Type B pancreatic cell (in vitro differentiated cells): ENCODE data around the gene SEMA5A. TPM values are rescaled to one million over a fixed set of nuclear protein-coding genes. Genes with fewer than 3 reads are reported as not detected.

Experiments
- DNase-seq: peaks from one replicate; pipeline ENCODE4 v3.0.0; 2021; ENCODE audit warnings: mixed read lengths; ENCODE audit not compliant: unreplicated experiment; ENCODE audit errors: extremely low spot score
- H3K27ac Mint-ChIP-seq: 2 replicates; pipeline ENCODE4 v1.8.0; 2021; ENCODE audit warnings: mild to moderate bottlenecking, mixed read lengths
- H3K27me3 Mint-ChIP-seq: 2 replicates; pipeline ENCODE4 v1.8.0; 2021; ENCODE audit warnings: mixed read lengths
- H3K36me3 Mint-ChIP-seq: 2 replicates; pipeline ENCODE4 v1.8.0; 2021; ENCODE audit warnings: mixed read lengths
- H3K4me1 Mint-ChIP-seq: one replicate; pipeline ENCODE4 v1.8.0; 2021; ENCODE audit warnings: mixed read lengths; ENCODE audit not compliant: unreplicated experiment
- H3K4me3 Mint-ChIP-seq: 2 replicates; pipeline ENCODE4 v1.8.0; 2021; ENCODE audit warnings: mild to moderate bottlenecking, mixed read lengths
- H3K9me3 Mint-ChIP-seq: 2 replicates; pipeline ENCODE4 v1.8.0; 2021; ENCODE audit warnings: mixed read lengths
- total RNA-seq: library from RNA; stranded (reverse); gene quantifications from 2 replicates; pipeline ENCODE4 v1.2.1, GENCODE V29; 2021; ENCODE audit warnings: low replicate concordance
- TF ChIP-seq, protein P1 (sequence below): fragments of 200-600 bp; sonication (generic); conservative IDR thresholded peaks from 2 replicates; pipeline ENCODE4 v1.5.0; 2021; ENCODE audit warnings: antibody characterized with exemption, mild to moderate bottlenecking

Gene SEMA5A
- total RNA-seq, 1 donor from 2014 or later = 92.9 TPM

DNA sequence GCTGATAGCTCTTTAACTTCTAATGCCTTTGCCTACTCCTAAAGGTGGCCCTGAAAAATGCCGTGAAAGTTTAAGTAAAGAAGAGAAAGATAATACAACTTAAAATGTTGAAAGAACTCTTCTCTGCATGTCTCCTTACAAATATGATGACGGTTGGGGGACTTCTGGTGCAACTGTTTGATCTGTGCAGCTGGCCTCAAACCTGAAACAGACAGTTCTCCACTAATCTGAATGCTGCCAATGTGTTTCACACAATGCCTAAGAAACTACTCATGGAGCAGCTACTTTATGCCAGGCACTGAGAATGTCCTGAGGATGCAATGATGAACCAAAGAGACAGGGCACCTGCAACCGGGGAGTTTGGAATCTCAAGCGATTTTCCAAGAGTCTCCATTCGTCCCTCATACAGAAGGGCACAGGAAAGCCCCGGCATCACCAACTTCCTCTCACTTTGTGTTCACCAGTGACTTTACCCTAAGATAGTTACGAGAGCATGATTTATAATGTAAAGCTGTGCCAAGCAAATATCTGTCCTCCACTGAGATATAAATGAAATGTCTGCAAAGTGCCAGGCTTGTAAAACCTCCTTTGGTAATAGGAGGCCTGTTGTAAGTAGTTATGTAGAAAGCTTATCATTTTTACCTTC is 455.4 kb downstream of the SEMA5A start:
- H3K4me1 Mint-ChIP-seq = peaks cover 10% of the 10 kb centered on the region
- DNase-seq = no peak
- TF ChIP-seq, protein P1, sequence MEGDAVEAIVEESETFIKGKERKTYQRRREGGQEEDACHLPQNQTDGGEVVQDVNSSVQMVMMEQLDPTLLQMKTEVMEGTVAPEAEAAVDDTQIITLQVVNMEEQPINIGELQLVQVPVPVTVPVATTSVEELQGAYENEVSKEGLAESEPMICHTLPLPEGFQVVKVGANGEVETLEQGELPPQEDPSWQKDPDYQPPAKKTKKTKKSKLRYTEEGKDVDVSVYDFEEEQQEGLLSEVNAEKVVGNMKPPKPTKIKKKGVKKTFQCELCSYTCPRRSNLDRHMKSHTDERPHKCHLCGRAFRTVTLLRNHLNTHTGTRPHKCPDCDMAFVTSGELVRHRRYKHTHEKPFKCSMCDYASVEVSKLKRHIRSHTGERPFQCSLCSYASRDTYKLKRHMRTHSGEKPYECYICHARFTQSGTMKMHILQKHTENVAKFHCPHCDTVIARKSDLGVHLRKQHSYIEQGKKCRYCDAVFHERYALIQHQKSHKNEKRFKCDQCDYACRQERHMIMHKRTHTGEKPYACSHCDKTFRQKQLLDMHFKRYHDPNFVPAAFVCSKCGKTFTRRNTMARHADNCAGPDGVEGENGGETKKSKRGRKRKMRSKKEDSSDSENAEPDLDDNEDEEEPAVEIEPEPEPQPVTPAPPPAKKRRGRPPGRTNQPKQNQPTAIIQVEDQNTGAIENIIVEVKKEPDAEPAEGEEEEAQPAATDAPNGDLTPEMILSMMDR = no peak
- H3K9me3 Mint-ChIP-seq = peaks cover 5% of the 10 kb centered on the region
- H3K4me3 Mint-ChIP-seq = no peak overlapping the region
- H3K36me3 Mint-ChIP-seq = peaks cover 27% of the 10 kb centered on the region
- no peaks in the 10 kb centered on the region for H3K27me3 Mint-ChIP-seq
- no peak overlapping the region for H3K27ac Mint-ChIP-seq

DNA sequence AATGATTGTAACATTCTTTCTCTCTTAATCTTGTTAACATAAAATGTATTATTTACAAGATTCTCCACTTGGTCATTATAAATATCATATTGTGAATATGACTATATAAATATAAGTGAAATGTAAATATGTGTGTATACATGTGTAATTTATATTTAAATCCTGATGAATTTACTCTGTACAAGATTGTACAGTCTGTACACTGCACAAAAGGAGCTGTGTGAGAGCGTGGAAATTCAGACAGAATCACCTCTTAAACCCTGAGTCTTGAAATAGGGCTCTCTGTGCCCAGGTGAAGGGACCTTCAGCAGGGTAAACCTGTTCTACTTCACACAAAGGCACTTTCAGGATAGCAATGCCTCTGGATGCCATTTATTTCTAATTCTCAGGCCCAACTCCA is 456.0 kb downstream of the SEMA5A start:
- Mint-ChIP-seq H3K27me3 (no peaks in the 10 kb centered on the region), H3K27ac (no peak overlapping the region), H3K4me3 (no peak overlapping the region), H3K9me3 (peaks cover 6% of the 10 kb centered on the region), H3K4me1 (peaks cover 10% of the 10 kb centered on the region), H3K36me3 (peaks cover 28% of the 10 kb centered on the region)
- no peak for DNase-seq
- TF ChIP-seq, protein P1 = no peak

DNA sequence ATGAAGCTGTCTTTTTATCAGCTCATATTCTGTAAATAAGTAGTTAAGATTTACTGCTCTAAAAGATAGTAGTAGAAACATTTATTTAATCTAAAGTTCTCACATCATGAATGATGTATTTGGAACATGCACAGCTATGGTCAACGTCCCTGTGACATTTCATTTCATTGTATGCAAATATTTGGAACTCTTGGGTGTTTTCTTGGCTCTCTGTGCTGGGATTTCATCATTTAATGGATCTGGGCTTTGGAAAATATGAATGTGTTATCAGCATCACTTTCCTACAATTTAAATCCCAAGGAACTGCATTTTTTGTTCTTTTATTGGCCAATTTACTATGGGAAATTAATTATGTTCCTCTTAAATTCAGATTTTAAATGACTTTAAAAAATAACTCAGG is 462.9 kb downstream of the SEMA5A start:
- no peak overlapping the region for H3K4me3 Mint-ChIP-seq

DNA sequence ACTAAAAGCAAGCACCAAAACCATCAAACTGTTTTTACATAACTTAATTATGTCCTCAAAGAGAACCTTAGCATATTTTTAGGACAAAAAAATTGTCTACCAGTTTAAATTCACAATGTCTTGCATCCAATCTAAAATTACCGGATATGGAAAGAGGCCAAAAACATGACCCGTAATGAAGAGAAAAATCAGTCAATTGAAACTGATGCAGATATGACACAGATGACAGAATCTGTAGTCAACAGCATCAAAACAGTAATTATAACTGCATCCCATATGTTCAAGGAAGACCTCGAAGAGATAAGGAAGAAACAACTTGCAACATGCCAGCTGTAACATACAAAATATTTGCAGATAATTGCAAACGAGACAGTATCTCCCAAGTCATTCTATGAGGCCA is 473.2 kb downstream of the SEMA5A start:
- H3K4me3 Mint-ChIP-seq = no peak overlapping the region
- H3K9me3 Mint-ChIP-seq = no peaks in the 10 kb centered on the region
- H3K4me1 Mint-ChIP-seq = no peaks in the 10 kb centered on the region
- TF ChIP-seq, protein P1 = no peak
- no peak overlapping the region for H3K27ac Mint-ChIP-seq
- no peaks in the 10 kb centered on the region for H3K27me3 Mint-ChIP-seq
- DNase-seq = no peak
- H3K36me3 Mint-ChIP-seq = peaks cover 4% of the 10 kb centered on the region

More for the DNA sequence above, 462.9 kb downstream of the SEMA5A start:
- Mint-ChIP-seq H3K36me3 (peaks cover 31% of the 10 kb centered on the region), H3K27ac (no peak overlapping the region), H3K27me3 (no peaks in the 10 kb centered on the region), H3K9me3 (peaks cover 11% of the 10 kb centered on the region), H3K4me1 (no peaks in the 10 kb centered on the region)
- no peak for DNase-seq
- TF ChIP-seq, protein P1 = no peak

DNA sequence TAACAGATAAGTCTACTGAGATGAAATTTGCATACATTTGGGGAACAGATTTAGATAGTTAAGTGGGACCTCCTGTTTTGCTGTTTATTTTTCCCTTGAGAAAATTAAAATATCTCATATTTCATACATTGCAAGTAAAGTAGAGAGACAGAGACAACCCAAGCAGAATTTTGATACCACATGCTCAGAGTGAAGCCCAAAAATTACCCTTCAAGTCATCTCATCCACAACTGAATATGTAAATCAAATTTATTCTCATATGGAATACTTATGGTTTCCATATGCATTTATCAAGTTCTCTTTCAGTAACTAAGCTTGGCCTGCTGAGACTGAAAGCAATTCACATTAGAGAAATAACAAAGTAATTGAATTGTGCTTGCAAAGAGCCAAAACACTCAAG is 474.4 kb downstream of the SEMA5A start:
- Mint-ChIP-seq H3K4me1 (no peaks in the 10 kb centered on the region), H3K9me3 (no peaks in the 10 kb centered on the region), H3K36me3 (peaks cover 4% of the 10 kb centered on the region), H3K4me3 (no peak overlapping the region), H3K27me3 (no peaks in the 10 kb centered on the region), H3K27ac (no peak overlapping the region)
- TF ChIP-seq, protein P1 = no peak
- DNase-seq = no peak

DNA sequence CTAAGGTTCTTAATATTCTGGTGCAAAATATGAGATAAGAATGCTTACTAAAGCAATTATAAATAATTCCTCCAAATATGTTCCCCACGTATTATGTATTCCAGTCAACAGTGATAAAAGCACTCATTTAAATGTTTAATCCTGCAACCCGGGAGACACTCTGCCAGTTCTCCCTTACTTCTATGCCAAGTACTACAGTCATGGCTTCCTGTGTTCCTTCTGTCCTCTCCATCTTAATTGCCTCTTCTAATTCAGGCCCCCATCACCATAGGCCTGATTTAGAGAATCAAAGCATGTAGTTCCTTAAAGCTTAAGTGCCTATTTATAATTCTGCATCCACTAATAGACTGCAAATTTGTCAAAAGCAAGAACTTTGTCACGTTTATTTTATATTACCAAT is 474.8 kb downstream of the SEMA5A start:
- Mint-ChIP-seq H3K27ac (no peak overlapping the region), H3K4me1 (no peaks in the 10 kb centered on the region)

More for the DNA sequence above, 474.8 kb downstream of the SEMA5A start:
- TF ChIP-seq, protein P1 = no peak
- Mint-ChIP-seq H3K4me3 (no peak overlapping the region), H3K27me3 (no peaks in the 10 kb centered on the region), H3K9me3 (no peaks in the 10 kb centered on the region), H3K36me3 (peaks cover 8% of the 10 kb centered on the region)
- DNase-seq = no peak
